DOHH2 (cell line): ENCODE results near the gene UBAC2.

ENCODE experiments used
- CTCF ChIP-seq: fragments of 200-600 bp; sonication (generic); IDR thresholded peaks from one replicate; pipeline ENCODE4 v1.5.1; 2014; ENCODE audit warnings: antibody characterized with exemption, mild to moderate bottlenecking, low read depth, low read length; ENCODE audit not compliant: poor library complexity, severe bottlenecking
- EZH2phosphoT487 ChIP-seq: fragments of 200-600 bp; sonication (generic); IDR thresholded peaks from 2 replicates; pipeline ENCODE4 v1.6.1; 2017; ENCODE audit warnings: borderline replicate concordance, mild to moderate bottlenecking, antibody characterized with exemption, low read length, moderate library complexity, mixed read lengths

GRCh38 chr13:99421758-99422585 is 221.3 kb downstream of the UBAC2 start:
- TF ChIP-seq CTCF (no peak), EZH2phosphoT487 (no peak)
